Measurements from ENCODE around the gene FGR.

FGR gene

DNA sequence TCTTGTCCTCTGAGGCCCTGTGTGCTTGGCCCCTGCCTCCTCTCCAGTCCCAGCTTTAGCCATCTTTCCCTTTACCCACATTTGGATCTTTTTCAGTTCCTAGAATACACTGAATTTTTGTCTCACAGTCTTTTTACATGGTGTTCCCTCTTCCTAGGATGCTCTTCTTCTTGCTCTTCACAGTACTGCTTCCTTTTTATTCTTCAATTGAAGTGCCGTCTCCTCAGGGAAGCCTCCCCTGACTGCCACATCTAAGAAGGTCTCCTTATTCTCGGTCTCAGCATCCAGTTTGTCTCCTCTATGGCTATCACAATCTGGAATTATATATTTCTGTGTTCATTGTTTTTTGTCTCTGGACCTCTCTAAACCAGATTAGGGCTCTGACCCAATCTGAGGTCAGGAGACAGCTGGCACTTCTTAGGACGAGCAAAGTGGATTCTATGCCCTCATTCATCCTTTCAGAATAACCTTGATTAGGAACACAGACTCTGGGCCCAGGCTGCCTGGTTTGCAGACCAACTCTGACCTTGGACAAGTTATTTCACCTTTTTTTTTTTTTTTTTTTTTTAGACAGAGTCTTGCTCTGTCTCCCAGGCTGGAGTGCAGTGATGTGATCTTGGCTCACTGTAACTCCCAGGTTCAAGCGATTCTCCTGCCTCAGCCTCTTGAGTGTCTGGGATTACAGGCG lies 3.2 kb upstream of the FGR start:
- no peaks in the 10 kb centered on the region for H4K20me1 ChIP-seq (ENCODE audit: control insufficient read depth, insufficient read depth, low read depth, low read length)
- no peaks in the 10 kb centered on the region for H3K9me2 ChIP-seq (replicated peaks; ENCODE audit: control insufficient read depth, low read length)
- H3K4me3 ChIP-seq (ENCODE audit: low read length) = no peak overlapping the region
- H3F3A ChIP-seq (ENCODE audit: control insufficient read depth, insufficient read depth) = peaks cover 21% of the 10 kb centered on the region
- H3K9me3 ChIP-seq (ENCODE audit: control insufficient read depth, insufficient read depth, low read length) = peaks cover 3% of the 10 kb centered on the region; the same call in 1 of the 2 replicates
- no peaks in the 10 kb centered on the region for H3K36me3 ChIP-seq (ENCODE audit: control insufficient read depth, low read length)
- no peak for TF ChIP-seq CTCF (IDR thresholded peaks at IDR 0.05; ENCODE audit: low read depth, low read length, poor library complexity, severe bottlenecking)
- TF ChIP-seq EZH2phosphoT487 (IDR thresholded peaks at IDR 0.05; ENCODE audit: borderline replicate concordance, low read length) = no peak
- peaks cover 42% of the 10 kb centered on the region for H3K4me1 ChIP-seq (ENCODE audit: control insufficient read depth, low read length)
- H3K27ac ChIP-seq (ENCODE audit: low read depth, low read length) = no peak overlapping the region
- no peaks in the 10 kb centered on the region for H3K27me3 ChIP-seq (ENCODE audit: control insufficient read depth, low read length)
- H3K79me2 ChIP-seq (ENCODE audit: control insufficient read depth, low read length) = no peaks in the 10 kb centered on the region
- H3K4me2 ChIP-seq (ENCODE audit: low read length) = no peak overlapping the region

DNA sequence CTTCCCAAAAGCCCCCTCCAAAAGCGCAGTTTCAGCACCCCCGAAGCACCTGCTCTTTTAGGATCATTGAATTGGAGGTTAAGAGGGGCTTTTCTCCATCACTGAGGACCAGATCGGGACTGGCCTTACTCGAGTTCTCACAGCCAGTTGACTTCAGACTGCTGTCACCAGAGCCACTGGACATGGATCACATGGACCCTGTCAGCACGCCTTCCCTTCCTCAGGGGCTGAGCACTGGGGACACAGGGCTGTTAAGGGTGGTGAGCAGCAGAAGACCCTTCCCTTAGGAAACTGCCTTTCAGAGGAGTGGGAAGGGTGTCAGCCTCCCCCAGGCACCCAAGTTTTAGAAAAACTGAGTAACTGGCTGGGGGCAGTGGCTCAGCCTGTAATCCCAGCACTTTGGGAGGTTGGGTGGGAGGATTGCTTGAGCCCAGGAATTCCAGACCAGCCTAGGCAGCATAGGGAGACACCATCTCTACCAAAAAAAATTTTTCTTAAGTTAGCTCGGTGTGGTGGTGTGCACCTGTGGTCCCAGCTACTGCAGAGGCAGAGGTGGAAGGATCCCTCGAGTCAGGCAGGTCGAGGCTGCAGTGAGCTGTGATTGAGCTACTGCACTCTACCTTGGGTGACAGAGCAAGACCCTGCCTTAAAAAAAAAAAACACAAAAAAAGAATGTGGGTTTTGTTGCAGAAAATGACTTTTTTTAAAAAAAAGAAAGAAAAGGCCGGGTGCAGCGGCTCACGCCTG lies 584 bp upstream of the FGR start:
- no peaks in the 10 kb centered on the region for H3K27me3 ChIP-seq (ENCODE audit: control insufficient read depth, low read length)
- no peak overlapping the region for H3K4me3 ChIP-seq (ENCODE audit: low read length)
- TF ChIP-seq EZH2phosphoT487 (IDR thresholded peaks at IDR 0.05; ENCODE audit: borderline replicate concordance, low read length) = no peak
- TF ChIP-seq CTCF (IDR thresholded peaks at IDR 0.05; ENCODE audit: low read depth, low read length, poor library complexity, severe bottlenecking) = no peak
- no peaks in the 10 kb centered on the region for H3K36me3 ChIP-seq (ENCODE audit: control insufficient read depth, low read length)
- no peaks in the 10 kb centered on the region for H4K20me1 ChIP-seq (ENCODE audit: control insufficient read depth, insufficient read depth, low read depth, low read length)
- H3K27ac ChIP-seq (ENCODE audit: low read depth, low read length) = peak overlapping the region; percentile 83
- no peaks in the 10 kb centered on the region for H3K9me2 ChIP-seq (replicated peaks; ENCODE audit: control insufficient read depth, low read length)
- H3F3A ChIP-seq (ENCODE audit: control insufficient read depth, insufficient read depth) = peaks cover 38% of the 10 kb centered on the region
- peaks cover 3% of the 10 kb centered on the region; the same call in 1 of the 2 replicates for H3K9me3 ChIP-seq (ENCODE audit: control insufficient read depth, insufficient read depth, low read length)
- H3K4me2 ChIP-seq (ENCODE audit: low read length) = peak overlapping the region; percentile 20; the same call in 1 of the 2 replicates
- peaks cover 68% of the 10 kb centered on the region for H3K4me1 ChIP-seq (ENCODE audit: control insufficient read depth, low read length)
- no peaks in the 10 kb centered on the region for H3K79me2 ChIP-seq (ENCODE audit: control insufficient read depth, low read length)

GRCh38 chr1:27634177-27634984 lies 604 bp downstream of the FGR start:
- peak overlapping the region; percentile 69; the same call in 1 of the 2 replicates for H3K27ac ChIP-seq (ENCODE audit: low read depth, low read length)
- H3K4me1 ChIP-seq (ENCODE audit: control insufficient read depth, low read length) = peaks cover 77% of the 10 kb centered on the region
- H4K20me1 ChIP-seq (ENCODE audit: control insufficient read depth, insufficient read depth, low read depth, low read length) = no peaks in the 10 kb centered on the region
- no peaks in the 10 kb centered on the region for H3K27me3 ChIP-seq (ENCODE audit: control insufficient read depth, low read length)
- no peak for TF ChIP-seq CTCF (IDR thresholded peaks at IDR 0.05; ENCODE audit: low read depth, low read length, poor library complexity, severe bottlenecking)
- no peak for TF ChIP-seq EZH2phosphoT487 (IDR thresholded peaks at IDR 0.05; ENCODE audit: borderline replicate concordance, low read length)
- H3K79me2 ChIP-seq (ENCODE audit: control insufficient read depth, low read length) = no peaks in the 10 kb centered on the region
- peaks cover 3% of the 10 kb centered on the region; the same call in 1 of the 2 replicates for H3K9me3 ChIP-seq (ENCODE audit: control insufficient read depth, insufficient read depth, low read length)
- H3K36me3 ChIP-seq (ENCODE audit: control insufficient read depth, low read length) = no peaks in the 10 kb centered on the region
- H3K4me3 ChIP-seq (ENCODE audit: low read length) = peak overlapping the region; percentile 58
- H3K4me2 ChIP-seq (ENCODE audit: low read length) = peak overlapping the region; percentile 60
- H3K9me2 ChIP-seq (replicated peaks; ENCODE audit: control insufficient read depth, low read length) = no peaks in the 10 kb centered on the region
- H3F3A ChIP-seq (ENCODE audit: control insufficient read depth, insufficient read depth) = peaks cover 46% of the 10 kb centered on the region

Measured in DOHH2 (cell line).